GM19099 (cell line): ENCODE results near the gene RPL7A.

ENCODE experiments used
- POLR2A ChIP-seq: IDR thresholded peaks from 3 replicates; pipeline ENCODE4 v1.6.1; 2011; ENCODE audit warnings: low read depth; ENCODE audit not compliant: insufficient read length; ENCODE audit errors: extremely low read depth

The RPL7A gene

GRCh38 chr9:133322701-133323100 is 25.3 kb upstream of the RPL7A start:
- TF ChIP-seq POLR2A = no peak

DNA sequence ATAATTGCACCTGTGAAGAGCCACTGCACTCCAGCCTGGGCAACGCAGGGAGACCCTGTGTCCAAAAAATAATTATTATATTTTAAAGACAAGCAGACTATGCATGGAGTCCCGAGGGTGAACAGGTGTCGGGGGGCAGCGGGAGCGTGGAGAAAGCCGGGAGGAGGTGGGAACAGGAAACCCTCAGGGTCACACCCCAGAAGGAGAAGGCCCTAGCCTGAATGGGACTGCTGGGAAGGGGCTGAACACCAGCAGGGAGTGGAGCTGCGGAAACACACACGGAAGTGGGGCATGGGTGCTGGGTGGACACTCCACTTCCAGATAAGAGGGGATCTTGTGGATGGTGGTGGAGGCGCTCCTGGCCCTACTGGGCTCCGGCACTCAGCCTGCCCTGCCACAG is 24.8 kb upstream of the RPL7A start:
- no peak for TF ChIP-seq POLR2A

DNA sequence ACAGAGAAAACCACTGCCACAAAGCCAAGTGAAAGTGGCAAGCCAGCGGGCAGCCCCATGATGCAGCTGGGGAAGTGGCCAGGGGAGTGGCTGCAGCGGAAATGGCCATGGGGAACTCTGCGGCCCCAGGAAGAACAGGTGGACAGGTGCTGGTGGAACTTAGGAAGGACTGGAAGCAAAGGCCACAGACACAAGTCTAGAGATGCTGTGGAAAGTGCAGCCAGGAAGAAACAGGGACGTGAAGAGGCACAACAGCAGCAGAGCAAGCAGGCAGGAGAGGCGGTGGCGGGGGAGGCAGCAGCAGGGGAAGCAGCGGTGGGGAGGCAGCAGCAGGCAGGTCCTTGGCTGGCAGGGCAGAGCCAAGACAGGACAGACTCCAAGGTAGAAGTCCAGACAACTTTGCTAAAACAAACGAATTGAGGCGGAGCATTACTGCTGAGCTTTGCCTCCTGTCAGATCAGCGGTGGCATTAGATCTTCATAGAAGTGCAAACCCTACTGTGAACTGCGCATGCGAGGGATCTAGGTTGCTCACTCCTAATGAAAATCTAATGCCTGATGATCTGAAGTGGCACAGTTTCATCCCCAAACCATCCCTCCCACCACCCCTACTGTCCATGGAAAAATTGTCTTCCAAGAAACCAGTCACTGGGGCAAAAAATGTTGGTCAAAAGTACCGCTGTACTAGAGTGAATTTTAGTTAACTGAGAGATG is 23.9 kb upstream of the RPL7A start:
- no peak for TF ChIP-seq POLR2A

DNA sequence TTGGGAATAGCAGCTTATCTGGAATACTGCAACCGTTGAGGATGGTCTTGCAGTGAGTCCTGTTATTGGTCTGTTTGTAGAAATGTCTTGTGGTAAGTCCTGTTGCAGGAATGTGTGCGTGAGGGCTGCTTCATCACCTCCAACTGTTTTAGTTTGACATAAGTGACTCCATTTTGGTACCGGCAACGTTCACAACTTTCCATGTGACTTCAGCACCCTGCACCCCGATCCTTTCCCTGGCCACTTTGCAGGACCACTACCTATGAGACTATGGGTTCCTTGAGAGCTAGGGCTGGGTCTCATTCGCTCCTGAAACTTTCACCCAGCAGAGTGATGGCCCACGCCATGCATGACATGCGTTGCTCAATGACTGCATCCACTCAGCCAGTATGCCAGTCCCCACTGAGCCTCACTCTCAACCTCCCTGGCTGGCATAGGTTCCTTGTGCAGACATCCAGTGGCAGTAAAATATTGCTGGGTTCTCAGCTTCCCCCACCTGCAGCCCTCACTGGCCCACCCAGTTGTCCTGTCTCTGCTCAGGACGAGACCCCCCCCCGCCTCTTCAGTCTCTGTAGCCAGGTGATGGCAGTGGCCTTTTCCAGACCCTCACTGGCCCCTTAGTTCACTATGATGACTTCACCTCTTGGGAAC is 20.1 kb upstream of the RPL7A start:
- TF ChIP-seq POLR2A = no peak

- TF ChIP-seq POLR2A = no peak
Measured at GRCh38 chr9:133331221-133331620, 16.8 kb upstream of the RPL7A start.

GRCh38 chr9:133331641-133332380 is 16.2 kb upstream of the RPL7A start:
- TF ChIP-seq POLR2A = no peak

DNA sequence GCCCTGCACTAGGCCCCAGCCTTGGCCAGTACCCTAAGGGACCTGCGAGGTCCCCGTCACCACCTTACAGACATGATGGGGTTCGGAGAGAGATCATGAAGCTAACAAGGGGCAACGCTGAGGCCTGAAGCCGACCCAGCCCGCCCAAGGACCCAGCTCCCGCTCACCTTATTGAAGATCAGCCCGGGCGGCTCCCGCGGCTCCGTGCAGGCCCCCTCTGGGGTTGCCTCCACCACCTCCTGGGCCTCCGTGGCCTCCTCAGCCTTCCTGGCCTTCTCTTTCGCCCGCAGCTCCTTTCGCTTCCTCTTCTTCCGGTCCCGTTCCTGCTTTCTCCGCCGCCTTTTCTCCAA is 15.7 kb upstream of the RPL7A start:
- TF ChIP-seq POLR2A = no peak

GRCh38 chr9:133333011-133333410 is 15.0 kb upstream of the RPL7A start:
- TF ChIP-seq POLR2A = no peak

GRCh38 chr9:133333566-133333965 is 14.5 kb upstream of the RPL7A start:
- no peak for TF ChIP-seq POLR2A

GRCh38 chr9:133334161-133334560 is 13.9 kb upstream of the RPL7A start:
- no peak for TF ChIP-seq POLR2A

GRCh38 chr9:133335924-133336811 is 11.8 kb upstream of the RPL7A start, which contains the start of gene SURF6:
TSS of gene SURF6 (minus strand) at chr9:133336188. CDS start at chr9:133336132, 56 bp downstream.
- TF ChIP-seq POLR2A = peak; percentile 78

DNA sequence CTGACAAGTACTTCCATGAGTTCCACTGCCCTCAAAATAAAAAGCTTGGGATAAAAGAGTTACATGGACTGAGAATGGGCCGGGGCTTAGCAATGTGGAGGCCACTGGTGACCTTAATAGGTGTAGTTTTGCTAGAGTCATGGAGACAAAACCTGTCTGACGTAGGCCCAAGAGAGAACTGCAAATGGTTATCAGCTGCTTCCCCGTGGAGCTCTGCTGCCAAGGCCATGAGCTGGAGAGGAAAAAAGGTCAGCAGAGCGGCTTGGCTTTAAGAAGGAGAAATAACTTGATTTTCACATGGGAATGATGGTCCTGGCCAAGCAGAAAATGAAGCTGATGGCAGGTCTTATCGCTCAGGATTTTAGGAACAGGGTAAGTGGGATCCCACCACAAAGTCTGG is 8.4 kb upstream of the RPL7A start:
- TF ChIP-seq POLR2A = no peak

DNA sequence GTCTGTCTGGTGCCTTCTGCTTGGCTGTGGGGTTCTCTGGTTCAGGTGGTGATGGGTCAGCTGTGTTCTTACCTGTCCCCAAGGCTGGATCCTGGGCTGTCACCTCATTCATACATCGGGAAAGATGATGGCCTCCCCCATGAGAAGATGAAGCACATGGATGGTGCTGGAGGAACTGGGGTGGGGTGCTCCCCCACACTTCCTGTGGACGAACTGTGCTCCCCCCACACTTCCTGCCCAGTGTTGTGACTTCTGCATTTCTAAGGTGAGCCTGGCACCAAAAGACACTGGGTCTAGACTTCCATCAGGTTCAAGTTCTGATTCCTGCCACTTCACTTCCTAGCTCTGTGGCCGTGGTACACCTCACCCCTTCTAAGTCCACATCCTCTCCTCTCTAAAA is 7.8 kb upstream of the RPL7A start:
- TF ChIP-seq POLR2A = no peak

DNA sequence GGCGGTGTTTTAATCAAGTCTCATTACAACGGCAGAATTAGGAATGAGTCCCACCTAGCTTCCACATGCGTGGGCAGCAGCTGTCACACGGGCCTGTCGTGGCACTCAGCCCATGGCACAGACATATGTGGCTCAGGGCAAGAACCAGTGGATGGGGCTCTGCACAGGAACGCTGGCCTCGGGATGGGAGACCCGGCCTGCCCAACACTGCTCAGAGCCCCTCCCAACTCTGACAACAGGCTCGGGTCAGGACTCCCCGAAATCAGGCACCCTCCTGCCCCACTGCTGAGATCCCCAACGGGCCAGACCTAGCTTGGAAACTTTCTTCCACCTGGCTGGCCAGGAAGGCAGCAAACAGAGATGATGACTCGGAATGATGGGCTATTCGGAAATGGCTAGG is 7.1 kb upstream of the RPL7A start:
- no peak for TF ChIP-seq POLR2A
